Gastrocnemius medialis (tissue), 4 donors: ENCODE measurements around the gene DGCR8.

Experiments used
- CTCF ChIP-seq, 5 experiments: fragments of 450-650 bp in 3 of 5; fragments of 200-600 bp in 2 of 5; sonication (generic) in 2 of 5; IDR thresholded peaks in 4 of 5; conservative IDR thresholded peaks in 1 of 5; 1 replicate in 4 of 5; 2 replicates in 1 of 5; pipeline ENCODE4 v1.5.1; 2016 to 2019; ENCODE audit warnings: antibody characterized with exemption in 5 of 5, mild to moderate bottlenecking in 3 of 5, moderate library complexity in 3 of 5
- POLR2A ChIP-seq, 2 donors: fragments of 450-650 bp; IDR thresholded peaks; one replicate each; pipeline ENCODE4 v1.6.1; 2017; ENCODE audit warnings: antibody characterized with exemption in 2 of 2, mild to moderate bottlenecking in 2 of 2, moderate library complexity in 2 of 2

- TF ChIP-seq CTCF (IDR thresholded peaks at IDR 0.05 in 4 of 5, conservative IDR thresholded peaks at IDR 0.05 in 1 of 5) (no peak), POLR2A (IDR thresholded peaks at IDR 0.05) (no peak)
Observed at GRCh38 chr22:20109411-20110358, 29.6 kb downstream of the DGCR8 start.
